BJ (cell line): Measurements from ENCODE around the gene PAK4. TPM values are rescaled to one million over a fixed set of nuclear protein-coding genes. Genes with fewer than 3 reads are reported as not detected.
A peak's percentile ranks its signal among the peaks of the same experiment; 100 is the strongest.

ENCODE experiments used
- CTCF ChIA-PET: fragments of 350-600 bp; formaldehyde crosslinking; extraction: SDS; loops from one replicate; lab custom pipeline; 2021; ENCODE audit warnings: antibody characterized with exemption, inconsistent platforms; lab: Yijun Ruan, JAX
- POLR2A ChIA-PET: fragments of 300-600 bp; sonication (Branson Sonifier 250); formaldehyde crosslinking; extraction: SDS; loops from one replicate; lab custom pipeline; 2021; ENCODE audit warnings: antibody characterized with exemption; lab: Charles Lee
- DNase-seq: peaks from one replicate; pipeline ENCODE4 v3.0.0-alpha.2; 2011; ENCODE audit warnings: low read depth
- H3K27me3 ChIP-seq: 2 replicates; pipeline ENCODE4 v1.6.0; 2011; ENCODE audit warnings: low read length; ENCODE audit not compliant: control insufficient read depth, insufficient read depth
- H3K36me3 ChIP-seq: 2 replicates; pipeline ENCODE4 v1.5.1; 2011; ENCODE audit warnings: low read length; ENCODE audit not compliant: control insufficient read depth, insufficient read depth
- H3K4me3 ChIP-seq: 2 replicates; pipeline ENCODE4 v1.5.1; 2011; ENCODE audit warnings: low read depth, mild to moderate bottlenecking, control low read depth, low read length
- polyA plus RNA-seq: library from polyadenylated mRNA; depleted of rRNA; stranded (reverse); fragments of >200 nt; gene quantifications from 2 replicates; pipeline ENCODE4 v1.2.3, GENCODE V29; 2011
- TF ChIP-seq, protein P1 (sequence below): IDR thresholded peaks from 2 replicates; pipeline ENCODE4 v1.5.1; 2011; ENCODE audit warnings: low read depth, mild to moderate bottlenecking, control low read depth, inconsistent platforms, low read length, moderate library complexity; ENCODE audit not compliant: insufficient read depth

The PAK4 gene
- polyA plus RNA-seq, 1 experiment: 19.6 TPM

DNA sequence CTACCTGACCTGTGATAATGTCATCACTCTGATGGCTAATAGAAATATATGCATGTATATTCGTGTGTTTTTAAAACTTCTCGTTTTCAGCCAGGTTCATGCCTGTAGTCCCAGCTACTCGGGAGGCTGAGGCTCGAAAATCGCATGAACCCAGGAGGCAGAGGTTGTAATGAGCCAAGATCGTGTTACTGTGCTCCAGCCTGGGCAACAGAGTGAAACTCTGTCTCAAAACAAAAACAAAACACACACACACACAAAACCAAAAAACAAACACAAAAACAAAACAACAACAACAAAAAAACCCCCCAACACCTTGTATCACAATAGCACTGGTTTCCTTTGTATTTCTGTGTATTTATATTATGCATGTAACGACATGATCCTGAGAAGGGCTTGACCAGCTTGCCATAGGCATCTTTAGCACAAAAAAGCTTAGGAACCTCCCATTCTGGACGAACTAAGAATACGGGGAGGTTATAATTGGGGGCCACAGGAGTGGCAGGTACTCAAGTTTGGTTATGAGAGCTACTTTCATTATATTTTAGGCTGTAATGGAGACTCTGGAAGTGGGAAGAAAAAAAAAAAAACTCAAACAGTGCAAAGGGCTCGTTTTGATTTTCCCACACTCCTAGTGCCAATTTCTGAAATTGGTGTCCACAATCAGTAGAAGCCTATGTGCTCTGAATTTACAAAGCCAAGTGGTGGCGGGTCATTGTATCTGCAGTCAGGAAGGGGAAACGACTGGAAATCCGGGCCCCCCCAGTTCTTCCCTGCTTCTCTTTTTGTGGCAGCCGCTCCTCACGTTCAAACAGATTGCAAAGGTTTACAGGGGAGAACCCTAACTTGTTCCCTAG is 42.6 kb upstream of the PAK4 start:
- TF ChIP-seq, protein P1, sequence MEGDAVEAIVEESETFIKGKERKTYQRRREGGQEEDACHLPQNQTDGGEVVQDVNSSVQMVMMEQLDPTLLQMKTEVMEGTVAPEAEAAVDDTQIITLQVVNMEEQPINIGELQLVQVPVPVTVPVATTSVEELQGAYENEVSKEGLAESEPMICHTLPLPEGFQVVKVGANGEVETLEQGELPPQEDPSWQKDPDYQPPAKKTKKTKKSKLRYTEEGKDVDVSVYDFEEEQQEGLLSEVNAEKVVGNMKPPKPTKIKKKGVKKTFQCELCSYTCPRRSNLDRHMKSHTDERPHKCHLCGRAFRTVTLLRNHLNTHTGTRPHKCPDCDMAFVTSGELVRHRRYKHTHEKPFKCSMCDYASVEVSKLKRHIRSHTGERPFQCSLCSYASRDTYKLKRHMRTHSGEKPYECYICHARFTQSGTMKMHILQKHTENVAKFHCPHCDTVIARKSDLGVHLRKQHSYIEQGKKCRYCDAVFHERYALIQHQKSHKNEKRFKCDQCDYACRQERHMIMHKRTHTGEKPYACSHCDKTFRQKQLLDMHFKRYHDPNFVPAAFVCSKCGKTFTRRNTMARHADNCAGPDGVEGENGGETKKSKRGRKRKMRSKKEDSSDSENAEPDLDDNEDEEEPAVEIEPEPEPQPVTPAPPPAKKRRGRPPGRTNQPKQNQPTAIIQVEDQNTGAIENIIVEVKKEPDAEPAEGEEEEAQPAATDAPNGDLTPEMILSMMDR: no peak
- CTCF ChIA-PET: no interaction called here
- POLR2A ChIA-PET: interaction anchor here (0.6 kb wide), 1 partner anchor 40 kb away, joined by 9 read pairs; no protein-coding TSS in a partner anchor
- Histone ChIP-seq H3K4me3 (no peak overlapping the region), H3K36me3 (no peaks in the 10 kb centered on the region), H3K27me3 (peaks cover 20% of the 10 kb centered on the region)
- DNase-seq: no peak

DNA sequence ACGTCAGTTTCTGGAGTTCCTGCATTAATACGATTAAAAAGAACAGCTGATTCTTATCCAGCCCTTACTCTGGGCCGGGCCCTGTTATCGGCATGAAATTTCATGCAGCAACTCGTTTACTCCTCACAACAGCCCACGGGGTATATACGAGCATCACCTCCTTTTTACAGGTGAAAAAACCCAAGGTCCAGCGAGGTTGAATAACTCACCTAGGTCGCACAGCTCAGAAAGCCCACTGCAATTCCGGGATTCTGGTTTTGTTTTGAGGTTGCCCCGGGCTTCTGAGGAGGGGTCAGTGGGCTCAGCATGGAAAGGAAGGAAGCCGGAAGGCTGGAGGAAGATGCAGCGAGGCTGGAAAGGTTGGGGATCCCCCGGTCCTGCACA is 42.0 kb upstream of the PAK4 start:
- Histone ChIP-seq H3K4me3 (no peak overlapping the region), H3K36me3 (no peaks in the 10 kb centered on the region), H3K27me3 (peaks cover 21% of the 10 kb centered on the region)
- TF ChIP-seq, protein P1: no peak
- DNase-seq: no peak
- ChIA-PET POLR2A (interaction anchor here (0.6 kb wide), 1 partner anchor 39 kb away, joined by 9 read pairs; no protein-coding TSS in a partner anchor), CTCF (interaction anchor here (0.6 kb wide), 1 partner anchor 10 kb away, joined by 4 read pairs; no protein-coding TSS in a partner anchor)

DNA sequence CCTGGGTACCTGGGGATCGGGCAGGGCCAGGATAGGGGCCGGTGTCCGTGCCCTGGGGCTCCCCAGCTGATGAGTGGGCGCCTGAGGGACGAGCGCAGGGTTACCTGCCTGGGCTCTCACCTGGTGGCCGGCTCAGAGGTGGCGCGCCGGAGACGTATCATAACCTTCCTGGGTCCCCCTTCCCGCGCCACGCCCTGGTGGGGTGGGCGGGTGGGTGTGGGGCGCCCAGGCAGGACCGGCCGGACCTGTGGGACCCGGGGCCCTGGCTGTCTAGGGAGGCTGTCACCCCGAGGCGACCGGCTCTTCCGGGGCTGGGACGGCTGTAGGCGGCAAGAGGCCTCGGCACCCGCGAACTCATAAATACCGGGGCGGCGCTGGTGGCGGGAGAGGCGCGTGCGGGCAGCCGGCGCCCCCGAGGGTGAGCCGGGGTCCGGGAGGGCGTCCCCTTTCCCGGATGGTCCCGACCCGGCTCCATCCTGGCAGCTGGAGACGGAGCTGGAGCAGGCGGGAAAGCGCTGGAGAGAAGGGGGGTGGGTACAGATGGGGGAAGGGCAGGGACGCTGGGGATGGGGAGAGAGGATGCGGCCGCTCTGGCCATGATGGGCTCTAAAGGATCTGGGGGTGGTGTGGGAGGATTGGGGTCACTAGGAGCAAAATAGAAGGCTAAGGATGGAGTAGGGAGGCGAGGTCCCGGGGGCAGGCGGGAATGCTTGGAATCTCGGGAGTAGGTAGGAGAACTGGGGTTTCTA is 41.4 kb upstream of the PAK4 start, which contains the start of gene ACP7:
Gene ACP7 (plus strand): TSS at position 386 of the 749 bp plus-strand sequence. CDS start 902 bp downstream, outside the sequence.
- POLR2A ChIA-PET: no interaction called here
- CTCF ChIA-PET: interaction anchor here (0.6 to 2.2 kb wide), 3 partner anchors 9 to 32 kb away, joined by 4 to 10 read pairs (median 4); no protein-coding TSS in a partner anchor
- no peak for DNase-seq
- Histone ChIP-seq H3K36me3 (no peaks in the 10 kb centered on the region), H3K27me3 (peaks cover 21% of the 10 kb centered on the region), H3K4me3 (peak within 1 kb of the TSS; percentile 28)
- TF ChIP-seq, protein P1: no peak

DNA sequence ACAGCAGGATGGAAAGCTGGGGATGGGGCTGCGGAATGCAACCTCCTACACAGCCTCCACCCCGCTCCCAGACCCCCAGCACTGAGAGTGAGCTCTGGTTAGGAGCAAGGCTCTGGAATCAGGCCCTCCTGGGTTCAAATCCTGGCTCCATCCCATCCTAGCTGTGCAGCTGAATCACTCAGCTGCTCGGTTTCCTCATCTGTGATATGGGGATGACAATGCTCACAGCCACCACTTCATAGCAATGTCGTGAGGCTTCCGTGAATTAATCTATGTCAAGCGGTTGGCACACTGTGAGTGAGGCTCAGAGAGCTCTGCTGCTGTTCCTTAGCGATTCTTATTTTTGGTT is 40.9 kb upstream of the PAK4 start:
- TF ChIP-seq, protein P1: no peak
- DNase-seq: no peak
- H3K27me3 ChIP-seq: peaks cover 21% of the 10 kb centered on the region
- POLR2A ChIA-PET: no interaction called here
- CTCF ChIA-PET: interaction anchor here (1.5 to 2.2 kb wide), 2 partner anchors 26 to 32 kb away, joined by 4 to 10 read pairs; no protein-coding TSS in a partner anchor
- no peak overlapping the region for H3K4me3 ChIP-seq
- no peaks in the 10 kb centered on the region for H3K36me3 ChIP-seq

DNA sequence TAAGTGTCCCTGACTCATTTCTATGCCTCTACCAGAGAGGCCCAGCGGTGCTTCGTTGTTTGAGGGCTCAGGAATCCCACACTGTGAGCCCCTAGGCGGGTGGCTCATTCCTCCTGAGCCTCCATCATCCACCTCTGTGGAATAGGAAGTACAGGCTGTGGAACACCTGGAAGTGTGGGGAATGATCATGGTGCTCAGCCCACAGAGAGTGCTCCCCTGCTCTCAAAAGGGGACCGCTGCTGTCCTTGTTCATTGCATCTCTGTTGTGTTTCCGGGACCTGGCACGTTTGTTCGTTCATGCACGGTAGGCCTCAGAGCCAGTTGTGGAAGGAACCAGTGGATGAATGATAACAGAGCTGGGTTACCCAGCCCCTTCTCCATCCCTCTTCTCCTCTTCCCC is 40.2 kb upstream of the PAK4 start:
- POLR2A ChIA-PET: no interaction called here
- no peak for DNase-seq
- CTCF ChIA-PET: interaction anchor here (1.1 to 2.2 kb wide), 4 partner anchors 25 to 108 kb away, joined by 3 to 10 read pairs (median 4); no protein-coding TSS in a partner anchor

More for the DNA sequence above, 40.2 kb upstream of the PAK4 start:
- Histone ChIP-seq H3K27me3 (peaks cover 21% of the 10 kb centered on the region), H3K36me3 (no peaks in the 10 kb centered on the region), H3K4me3 (no peak overlapping the region)
- TF ChIP-seq, protein P1: no peak
